ENCODE measurements around the gene NUDT6.
A peak's percentile ranks its signal among the peaks of the same experiment; 100 is the strongest.
"Not testable (repeated sequence)": the region's sequence is repeated elsewhere in the genome, so short reads cannot be mapped to it uniquely, and the experiment has no call there.

The NUDT6 gene

GRCh38 chr4:122873821-122874593, 48.4 kb downstream of the NUDT6 start:
- DNase-seq: no peak

GRCh38 chr4:122873146-122873545, 49.3 kb downstream of the NUDT6 start:
- DNase-seq: no peak

- not testable (repeated sequence) for DNase-seq
These were observed 54.2 kb downstream of the NUDT6 start for GRCh38 chr4:122868235-122868634.

- no peak for DNase-seq
These were observed 57.0 kb downstream of the NUDT6 start for GRCh38 chr4:122865425-122865824.

GRCh38 chr4:122863639-122864038, 58.8 kb downstream of the NUDT6 start:
- DNase-seq: no peak

GRCh38 chr4:122861172-122861943, 61.0 kb downstream of the NUDT6 start:
- no peak for DNase-seq

- DNase-seq: no peak
These were observed 63.7 kb downstream of the NUDT6 start for GRCh38 chr4:122858705-122859104.

- DNase-seq: no peak
These were observed 65.2 kb downstream of the NUDT6 start for GRCh38 chr4:122857160-122857559.

- no peak for DNase-seq
These were observed 67.0 kb downstream of the NUDT6 start for GRCh38 chr4:122855353-122855890.

- peak in 1 of 6 experiments; percentile 0 for DNase-seq
These were observed 67.7 kb downstream of the NUDT6 start for GRCh38 chr4:122854447-122855352.

GRCh38 chr4:122851568-122851967, 70.8 kb downstream of the NUDT6 start:
- no peak for DNase-seq

GRCh38 chr4:122849789-122850188, 72.6 kb downstream of the NUDT6 start:
- not testable (repeated sequence) for DNase-seq

GRCh38 chr4:122847931-122848330, 74.5 kb downstream of the NUDT6 start:
- DNase-seq: no peak

GRCh38 chr4:122845760-122846159, 76.6 kb downstream of the NUDT6 start:
- no peak for DNase-seq

GRCh38 chr4:122845066-122845465, 77.3 kb downstream of the NUDT6 start:
- DNase-seq: no peak

GRCh38 chr4:122844391-122844790, 78.0 kb downstream of the NUDT6 start:
- not testable (repeated sequence) for DNase-seq

GRCh38 chr4:122842984-122843531, 79.3 kb downstream of the NUDT6 start:
- no peak for DNase-seq

All from stimulated activated naive CD4-positive, alpha-beta T cell (primary cell).